GM21737 (cell line): Measurements from ENCODE around the gene GPC5.
"Not testable (repeated sequence)": the region's sequence is repeated elsewhere in the genome, so short reads cannot be mapped to it uniquely, and the experiment has no call there.

Experiments
- ATAC-seq: cut with Tn5 transposase; IDR thresholded peaks from one replicate; pipeline ENCODE4 v1.9.1; 2021; ENCODE audit warnings: mild to moderate bottlenecking, moderate library complexity; ENCODE audit not compliant: unreplicated experiment

Gene GPC5

DNA sequence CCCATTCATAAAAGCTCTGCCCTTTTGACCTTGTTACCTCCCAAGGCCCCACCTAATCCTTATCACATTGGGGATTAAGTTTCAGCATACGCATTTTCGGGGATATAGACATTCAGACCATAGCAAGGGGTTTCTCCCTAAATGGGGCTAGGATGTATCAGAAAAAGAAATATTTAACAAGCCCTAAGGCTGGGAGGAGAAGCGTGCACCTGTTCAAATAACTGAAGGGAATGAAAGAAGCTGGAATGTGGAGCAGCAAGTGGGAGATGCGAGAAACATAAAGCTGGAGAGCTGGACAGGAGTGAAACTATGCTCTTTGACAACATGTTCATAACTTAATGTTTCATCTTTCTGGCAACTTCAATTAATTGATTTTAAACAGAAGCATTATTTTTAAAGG, 1016.4 kb downstream of the GPC5 start:
- no peak for ATAC-seq

GRCh38 chr13:92415781-92416180, 1017.4 kb downstream of the GPC5 start:
- no peak for ATAC-seq

- no peak for ATAC-seq
These were observed 1020.5 kb downstream of the GPC5 start for GRCh38 chr13:92418818-92419412.

- ATAC-seq = no peak
These were observed 1030.8 kb downstream of the GPC5 start for GRCh38 chr13:92429231-92429630.

DNA sequence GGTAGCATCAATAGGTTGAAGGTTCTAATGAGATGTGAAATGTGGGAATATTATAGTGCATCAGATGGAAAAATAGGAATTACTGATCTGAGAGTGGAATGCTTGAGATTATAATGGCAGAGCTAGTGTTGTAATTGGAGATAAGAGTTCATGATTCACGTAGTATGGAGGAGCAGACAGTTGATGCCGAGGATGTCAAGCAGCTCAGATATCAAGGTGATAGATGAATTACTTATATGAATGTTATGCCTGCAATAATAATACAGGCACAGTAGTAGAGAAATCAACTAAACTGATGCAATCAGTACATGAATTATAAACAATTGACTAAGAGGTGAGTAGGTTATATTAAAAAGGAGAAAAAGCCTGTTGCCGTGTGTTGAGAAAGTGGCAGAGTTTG, 1035.0 kb downstream of the GPC5 start:
- no peak for ATAC-seq

DNA sequence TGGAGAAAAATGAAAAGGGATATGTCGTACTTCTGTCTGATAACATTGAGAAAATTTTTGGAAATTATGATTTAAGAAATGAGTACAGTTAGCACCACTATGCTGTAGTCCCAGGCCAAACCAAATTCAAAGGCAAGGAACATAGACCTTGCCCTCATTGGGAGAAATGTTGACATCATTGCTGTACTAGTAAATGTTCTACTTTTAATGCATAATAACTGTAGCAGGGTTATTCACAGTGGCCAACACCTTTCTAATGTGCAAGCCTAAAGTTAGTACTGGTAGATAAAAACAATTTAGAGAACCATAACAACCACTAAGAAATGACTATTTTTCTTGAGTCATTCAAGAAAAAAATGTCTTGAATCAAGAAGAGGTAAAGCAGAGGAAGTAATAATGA, 1035.5 kb downstream of the GPC5 start:
- ATAC-seq = no peak

DNA sequence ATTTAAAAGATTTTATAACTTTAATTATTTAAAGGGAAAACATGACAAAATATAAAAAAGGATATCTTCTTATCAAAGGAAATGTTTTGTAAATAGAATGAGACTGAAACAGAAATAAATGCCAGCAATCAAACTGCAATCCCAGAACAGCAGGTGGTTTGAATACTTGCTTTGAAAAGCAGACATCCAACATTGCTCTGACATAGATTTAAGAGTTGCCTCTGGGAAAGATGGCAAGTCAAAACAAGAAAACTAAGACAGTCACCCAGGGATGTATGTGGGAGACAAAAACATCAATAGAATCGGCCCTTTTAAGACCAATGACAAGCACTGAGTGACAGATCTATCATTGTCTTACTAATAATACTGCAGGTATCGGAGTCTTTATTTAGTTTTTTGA, 1038.5 kb downstream of the GPC5 start:
- ATAC-seq = no peak

DNA sequence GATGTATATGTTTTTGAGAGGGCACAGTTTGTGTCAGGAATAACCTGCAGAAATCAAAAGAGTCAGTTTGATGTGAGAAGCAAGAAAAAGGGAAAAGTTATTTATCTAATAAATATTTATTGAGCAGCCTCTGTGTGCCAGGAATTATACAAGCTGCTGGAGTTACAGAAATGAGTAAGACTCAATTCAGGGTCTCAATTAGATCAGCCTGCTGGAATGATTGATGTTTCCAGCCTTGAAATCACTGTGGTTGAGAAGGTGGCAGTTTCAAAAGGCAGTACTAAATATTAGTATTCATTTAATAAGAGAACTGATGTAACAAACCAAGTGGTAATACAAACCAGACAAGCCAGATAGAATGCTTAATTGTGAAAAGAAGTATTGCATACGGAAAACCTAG, 1045.8 kb downstream of the GPC5 start:
- no peak for ATAC-seq

GRCh38 chr13:92451060-92451459, 1052.6 kb downstream of the GPC5 start:
- ATAC-seq = no peak

- no peak for ATAC-seq
These were observed 1054.4 kb downstream of the GPC5 start for GRCh38 chr13:92452840-92453239.

GRCh38 chr13:92459306-92459705, 1060.9 kb downstream of the GPC5 start:
- no peak for ATAC-seq

- ATAC-seq = no peak
These were observed 1062.1 kb downstream of the GPC5 start for GRCh38 chr13:92460479-92460878.

- ATAC-seq = no peak
These were observed 1063.0 kb downstream of the GPC5 start for GRCh38 chr13:92461402-92461801.

DNA sequence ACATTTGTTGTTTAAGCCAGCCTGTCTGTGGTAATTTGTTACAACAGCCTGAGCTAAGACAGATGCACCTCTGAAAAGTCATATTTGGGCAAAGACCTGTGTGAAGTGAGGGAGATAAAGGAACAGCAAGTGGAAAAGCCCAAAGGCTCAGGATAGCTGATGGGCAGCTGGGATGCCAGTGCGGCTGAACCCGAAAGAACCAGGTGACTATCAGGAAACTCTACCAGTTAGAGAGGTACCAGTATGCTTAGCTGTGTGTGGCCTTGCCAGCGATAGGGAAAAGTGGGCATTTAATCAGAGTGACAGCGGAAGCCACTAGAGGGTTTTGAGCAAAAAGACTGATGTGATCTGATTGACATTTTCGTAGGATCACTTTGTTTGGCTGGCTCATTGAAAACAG, 1063.4 kb downstream of the GPC5 start:
- ATAC-seq = no peak

- ATAC-seq = no peak
These were observed 1064.7 kb downstream of the GPC5 start for GRCh38 chr13:92463134-92463533.

DNA sequence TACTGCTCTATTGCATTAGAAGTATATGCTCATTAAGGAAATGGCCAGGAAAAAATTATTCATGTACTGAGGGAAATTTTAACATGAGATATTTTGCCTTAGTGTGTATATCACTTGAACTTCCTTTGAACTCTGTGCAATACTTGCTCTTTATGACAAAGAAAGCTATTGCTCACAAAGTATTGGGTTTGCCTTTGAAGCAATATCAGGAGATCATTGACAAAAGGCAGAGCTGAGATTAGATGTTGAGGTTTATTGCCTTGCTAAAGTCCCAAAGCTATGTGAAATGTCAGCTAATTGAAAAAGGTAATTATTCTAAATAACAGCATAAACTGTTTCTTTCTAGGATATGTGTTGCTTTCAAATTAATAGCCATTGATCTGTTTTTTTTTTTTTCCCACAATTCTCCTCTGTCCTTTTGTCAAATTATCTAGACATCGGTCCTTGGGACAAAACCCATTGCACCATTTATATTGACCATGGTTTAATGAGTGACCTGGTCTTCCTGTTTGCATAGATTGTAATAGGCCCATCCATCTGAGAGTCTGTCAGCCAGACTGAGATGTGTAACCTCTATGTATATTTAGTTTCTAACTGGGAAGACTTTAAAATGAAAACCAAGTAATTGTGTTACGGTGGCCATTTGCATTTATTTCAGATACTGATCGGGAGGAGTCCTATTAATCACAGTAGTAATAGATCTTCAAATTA, 1075.5 kb downstream of the GPC5 start:
- no peak for ATAC-seq

GRCh38 chr13:92480387-92480786, 1082.0 kb downstream of the GPC5 start:
- no peak for ATAC-seq

DNA sequence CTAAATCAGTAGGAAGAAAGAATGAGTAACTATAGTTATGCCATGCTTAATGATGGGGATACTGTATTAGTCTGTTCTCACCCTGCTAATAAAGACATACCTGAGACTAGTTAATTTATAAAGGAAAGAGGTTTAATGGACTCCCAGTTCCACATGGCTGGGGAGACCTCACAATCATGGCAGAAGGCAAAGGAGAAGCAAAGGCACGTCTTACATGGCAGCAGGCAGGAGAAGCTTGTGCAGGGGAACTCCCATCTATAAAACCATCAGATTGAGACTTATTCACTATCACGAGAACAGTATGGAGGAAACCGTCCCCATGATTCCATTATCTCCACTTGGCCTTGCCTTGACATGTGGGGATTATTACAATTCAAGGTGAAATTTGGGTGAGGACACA, 1084.4 kb downstream of the GPC5 start:
- ATAC-seq = not testable (repeated sequence)

DNA sequence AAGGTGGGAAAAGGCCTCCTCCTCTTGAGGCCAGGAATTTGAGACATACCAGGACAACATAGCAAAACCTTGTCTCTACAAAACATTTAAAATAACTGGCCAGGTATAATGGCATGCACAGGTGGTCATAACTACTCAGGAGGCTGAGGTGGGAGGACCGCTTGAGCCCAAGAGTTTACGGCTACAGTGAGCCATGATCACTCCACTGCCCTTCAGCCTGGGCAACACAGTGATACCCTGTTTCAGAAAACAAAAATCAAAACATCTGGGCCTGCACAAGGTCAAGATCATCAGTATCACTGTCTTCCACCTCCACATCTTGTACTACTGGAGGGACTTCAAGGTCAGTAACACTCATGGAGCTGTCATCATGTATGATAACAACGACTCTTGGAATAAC, 1085.5 kb downstream of the GPC5 start:
- ATAC-seq = no peak

- ATAC-seq = no peak
These were observed 1088.8 kb downstream of the GPC5 start for GRCh38 chr13:92487238-92487637.

GRCh38 chr13:92488249-92488852, 1089.9 kb downstream of the GPC5 start:
- no peak for ATAC-seq

- no peak for ATAC-seq
These were observed 1093.4 kb downstream of the GPC5 start for GRCh38 chr13:92491839-92492238.
